Measurements from ENCODE around the gene NUDT3.

- no peak for TF ChIP-seq CTCF (IDR thresholded peaks at IDR 0.05)
- TF ChIP-seq POLR2A (IDR thresholded peaks at IDR 0.05): no peak
- no peak for TF ChIP-seq POLR2AphosphoS5 (IDR thresholded peaks at IDR 0.05)
These were observed 70.6 kb downstream of the NUDT3 start for GRCh38 chr6:34321821-34322220.

All from gastroesophageal sphincter (tissue), 3 donors.